DND-41 (cell line): ENCODE measurements around the gene CBX7.

Source experiments
- CTCF ChIP-seq: IDR thresholded peaks from 2 replicates; pipeline ENCODE4 v1.5.1; 2012; ENCODE audit warnings: borderline replicate concordance, low read length, moderate library complexity, mild to moderate bottlenecking; ENCODE audit not compliant: poor library complexity, severe bottlenecking; ENCODE audit errors: extremely low read depth
- EZH2 ChIP-seq: IDR thresholded peaks from 3 replicates; pipeline ENCODE4 v1.6.1; 2012; ENCODE audit warnings: borderline replicate concordance, low read depth, mild to moderate bottlenecking, moderate library complexity, low read length, inconsistent platforms; ENCODE audit not compliant: severe bottlenecking

- no peak for TF ChIP-seq CTCF
- no peak for TF ChIP-seq EZH2
These were observed 43.1 kb downstream of the CBX7 start for GRCh38 chr22:39109361-39109760.
